Activated CD4-positive, alpha-beta T cell treated with anti-CD3 and anti-CD28 coated beads, Interleukin-2, amount 50 U/mL, for 48 hours (primary cell): ENCODE data around the gene C15orf62.

ENCODE experiments used
- DNase-seq, 2 experiments: peaks; one replicate each; pipeline ENCODE4 v3.0.0-alpha.2; 2020

C15orf62 gene

DNA sequence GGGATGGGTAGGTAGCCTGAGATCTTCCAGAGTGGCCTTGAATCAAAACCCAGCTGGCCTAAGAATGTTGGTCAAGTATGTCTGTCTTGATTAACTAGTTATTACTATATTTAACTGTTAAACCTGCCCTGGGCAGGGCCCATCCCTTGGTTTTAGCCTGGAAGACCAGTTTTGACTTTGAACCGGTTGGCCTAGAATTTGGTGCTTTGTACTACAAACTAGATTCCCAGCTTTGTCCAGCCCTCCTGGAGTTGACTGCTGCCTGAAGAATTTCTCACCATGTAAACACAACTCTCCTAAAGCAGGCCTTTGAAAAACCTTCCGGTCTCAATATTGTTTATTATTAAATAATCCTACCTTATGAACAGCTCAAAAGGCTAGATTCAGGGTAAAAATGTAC, 16.0 kb downstream of the C15orf62 start:
- no peak for DNase-seq

- peak; percentile 67 to 78 for DNase-seq
Observed at GRCh38 chr15:40787344-40787841, 17.6 kb downstream of the C15orf62 start.

- no peak for DNase-seq
Observed at GRCh38 chr15:40787991-40788390, 18.2 kb downstream of the C15orf62 start.

DNA sequence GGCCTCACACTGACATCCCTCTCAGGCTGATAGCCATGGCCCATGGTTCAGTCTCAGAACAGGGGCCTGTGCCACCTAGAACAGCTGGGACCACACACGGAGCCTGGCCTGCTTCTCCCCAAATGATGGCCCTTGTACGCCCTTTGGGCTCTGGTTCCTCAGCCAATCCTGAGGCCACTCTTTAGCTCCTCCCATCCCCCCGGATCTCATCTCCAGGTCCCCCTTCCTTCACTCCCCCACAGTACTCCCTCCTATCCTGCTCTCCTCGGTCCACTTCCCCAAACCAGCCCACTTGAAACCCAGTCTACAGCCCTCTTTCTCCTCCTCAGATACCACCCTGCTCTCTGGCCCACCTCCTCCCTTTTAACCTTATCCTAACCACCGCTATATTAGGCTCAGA, 19.3 kb downstream of the C15orf62 start:
- DNase-seq = no peak

- DNase-seq = no peak
Observed at GRCh38 chr15:40789999-40790398, 20.2 kb downstream of the C15orf62 start.

DNA sequence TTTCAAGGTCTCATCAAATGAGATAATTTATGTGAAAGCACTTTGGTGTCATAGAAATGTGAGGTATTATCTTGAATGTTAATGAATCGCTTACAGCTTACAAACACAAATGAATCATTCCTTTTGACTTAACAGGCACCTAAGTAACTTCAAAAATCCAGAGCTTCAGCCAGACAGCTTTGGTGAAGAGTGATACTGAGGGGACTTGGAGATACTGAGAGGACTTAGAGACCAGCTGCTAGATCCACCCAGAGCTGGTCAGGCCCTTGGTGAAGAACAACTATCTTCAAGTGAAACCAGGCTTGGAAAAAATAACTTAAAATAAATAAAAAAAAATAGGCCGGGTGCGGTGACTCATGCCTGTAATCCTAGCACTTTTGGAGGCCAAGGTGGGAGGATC, 20.9 kb downstream of the C15orf62 start:
- DNase-seq = no peak

- no peak for DNase-seq
Observed at GRCh38 chr15:40792394-40792793, 22.6 kb downstream of the C15orf62 start.

- DNase-seq = peak; percentile 60 to 70
Observed at GRCh38 chr15:40793216-40793989, 23.6 kb downstream of the C15orf62 start.

- no peak for DNase-seq
Observed at GRCh38 chr15:40796041-40796440, 26.3 kb downstream of the C15orf62 start.

- no peak for DNase-seq
Observed at GRCh38 chr15:40796512-40796911, 26.7 kb downstream of the C15orf62 start.

DNA sequence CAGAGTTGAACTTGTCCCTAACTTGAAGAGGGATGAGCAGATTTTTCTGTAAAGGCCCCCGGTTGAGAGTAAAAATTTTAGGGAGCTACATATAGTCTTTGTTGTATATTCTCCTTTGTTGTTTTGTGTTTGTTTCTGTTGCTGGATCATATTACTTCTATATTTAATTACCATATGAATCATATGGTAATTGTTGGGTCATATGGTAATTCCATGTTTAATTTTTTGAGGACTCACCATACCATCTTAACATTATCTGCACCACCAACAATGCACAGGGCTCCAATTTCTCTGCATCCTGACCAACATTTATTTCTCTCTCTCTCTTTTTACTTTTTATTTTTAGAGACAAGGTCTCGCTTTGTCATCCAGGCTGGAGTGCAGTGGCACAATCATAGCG, 29.7 kb downstream of the C15orf62 start:
- DNase-seq = no peak

GRCh38 chr15:40803076-40803475, 33.3 kb downstream of the C15orf62 start:
- no peak for DNase-seq

GRCh38 chr15:40803688-40804087, 33.9 kb downstream of the C15orf62 start:
- no peak for DNase-seq

GRCh38 chr15:40806672-40807027, 36.9 kb downstream of the C15orf62 start:
- DNase-seq = no peak

- peak; percentile 96 to 97 for DNase-seq
Observed at GRCh38 chr15:40807028-40807887, 37.5 kb downstream of the C15orf62 start, which contains the start of the genes DNAJC17 and ZFYVE19. DNAJC17 (minus strand) TSS chr15:40807473; CDS start chr15:40807446, 27 bp downstream. ZFYVE19 (plus strand) TSS chr15:40807089; CDS start chr15:40807590, 501 bp downstream.

GRCh38 chr15:40807888-40808461, 38.2 kb downstream of the C15orf62 start:
- no peak for DNase-seq

DNA sequence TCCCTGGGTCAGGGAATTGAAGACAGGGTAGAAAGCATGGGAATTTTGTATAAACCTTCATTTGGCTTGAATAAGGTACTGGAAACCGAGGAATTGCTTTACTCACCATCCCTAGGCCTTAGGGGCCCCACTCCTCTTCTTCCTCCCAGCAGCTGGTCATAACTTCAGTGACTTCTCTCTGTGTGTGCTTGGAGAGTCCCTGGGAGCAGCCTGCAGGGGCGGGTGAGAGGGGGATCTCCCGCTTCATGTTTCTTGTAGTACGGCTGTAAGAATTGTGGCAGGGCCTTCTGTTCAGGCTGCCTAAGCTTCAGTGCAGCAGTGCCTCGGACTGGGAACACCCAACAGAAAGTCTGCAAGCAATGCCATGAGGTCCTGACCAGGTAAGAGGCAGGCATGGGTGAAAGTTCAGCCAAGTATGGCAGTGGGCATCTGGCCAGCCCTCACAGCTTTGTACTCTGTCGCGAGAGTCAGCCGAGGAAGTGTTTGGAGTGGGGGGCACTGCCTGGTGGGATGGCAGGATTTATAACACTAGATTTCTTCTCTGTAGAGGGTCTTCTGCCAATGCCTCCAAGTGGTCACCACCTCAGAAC, 39.2 kb downstream of the C15orf62 start:
- DNase-seq = no peak

DNA sequence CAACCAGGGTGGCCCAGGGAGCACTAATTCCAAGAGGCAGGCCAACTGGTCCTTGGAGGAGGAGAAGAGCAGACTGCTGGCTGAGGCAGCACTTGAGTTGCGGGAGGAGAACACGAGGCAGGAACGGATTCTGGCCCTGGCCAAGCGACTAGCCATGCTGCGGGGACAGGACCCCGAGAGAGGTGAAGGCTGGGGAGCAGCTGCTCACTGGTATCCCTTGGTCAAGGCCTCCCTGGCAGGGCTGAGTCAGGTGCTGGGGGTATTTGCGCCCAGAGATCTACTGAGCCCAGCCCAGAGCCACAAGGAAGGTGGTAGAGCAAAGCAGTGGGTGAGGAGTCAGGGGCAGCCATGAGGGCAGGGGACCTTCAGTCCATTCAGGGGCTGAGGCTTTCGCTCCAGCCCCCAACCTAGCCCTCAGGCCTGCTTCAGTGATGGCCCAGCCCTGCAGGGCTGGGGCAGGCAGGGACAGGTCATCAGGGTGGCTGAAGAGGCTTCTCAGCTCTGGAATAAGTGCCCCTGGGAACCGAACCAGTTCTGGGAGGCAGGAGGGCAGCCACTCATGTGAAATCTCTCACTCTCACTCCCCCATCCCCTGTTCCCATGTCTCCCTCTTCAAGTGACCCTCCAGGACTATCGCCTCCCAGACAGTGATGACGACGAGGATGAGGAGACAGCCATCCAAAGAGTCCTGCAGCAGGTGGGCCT, 43.1 kb downstream of the C15orf62 start:
- no peak for DNase-seq

DNA sequence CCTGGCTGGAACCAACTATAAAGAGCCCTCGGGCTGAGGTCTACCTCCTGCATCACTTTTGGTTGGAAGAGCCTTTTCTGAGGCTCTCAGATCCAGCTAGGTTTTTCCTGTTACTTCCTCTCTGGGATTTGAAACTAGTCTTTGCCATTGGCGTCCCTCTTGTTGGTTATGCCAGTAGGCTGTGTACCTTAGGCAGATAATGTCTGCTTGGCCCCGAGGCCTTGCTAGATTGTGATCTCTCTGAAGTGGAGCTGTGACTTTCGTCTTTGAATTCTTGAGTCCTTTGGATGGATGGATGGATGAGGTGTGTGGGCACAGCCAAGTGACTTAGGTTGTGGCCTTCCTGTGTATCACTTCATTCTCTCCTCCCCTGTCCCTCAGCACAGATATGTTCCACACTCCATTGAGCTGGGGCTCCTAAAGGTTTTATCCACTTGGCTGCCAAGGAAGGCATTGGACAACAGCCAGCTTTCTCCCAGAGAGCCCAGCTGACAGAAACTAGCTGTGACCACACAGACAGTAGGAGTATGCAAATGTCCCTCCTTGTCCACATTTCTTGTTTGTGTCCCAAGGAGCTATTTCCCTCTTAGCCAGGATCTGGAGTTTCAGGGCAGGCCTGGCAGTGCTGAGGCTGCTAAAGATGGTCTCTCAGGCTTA, 45.4 kb downstream of the C15orf62 start:
- DNase-seq = no peak

DNA sequence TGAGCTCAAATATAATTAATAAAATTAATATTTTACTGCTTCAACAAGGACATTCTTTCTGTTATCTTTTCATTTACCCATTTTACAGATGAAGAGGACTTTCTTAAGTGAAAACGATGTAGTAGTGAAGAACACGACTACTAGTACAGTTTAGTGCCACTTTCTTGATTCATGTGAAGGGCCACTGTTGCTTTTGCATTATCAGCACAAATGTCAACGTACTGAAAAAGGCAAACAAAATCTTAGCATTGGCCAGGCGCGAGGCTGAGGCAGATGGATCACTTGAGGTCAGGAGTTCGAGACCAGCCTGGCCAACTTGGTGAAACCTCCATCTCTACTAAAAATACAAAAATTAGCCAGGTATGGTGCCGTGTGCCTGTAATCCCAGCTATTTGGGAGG, 49.3 kb downstream of the C15orf62 start:
- no peak for DNase-seq

DNA sequence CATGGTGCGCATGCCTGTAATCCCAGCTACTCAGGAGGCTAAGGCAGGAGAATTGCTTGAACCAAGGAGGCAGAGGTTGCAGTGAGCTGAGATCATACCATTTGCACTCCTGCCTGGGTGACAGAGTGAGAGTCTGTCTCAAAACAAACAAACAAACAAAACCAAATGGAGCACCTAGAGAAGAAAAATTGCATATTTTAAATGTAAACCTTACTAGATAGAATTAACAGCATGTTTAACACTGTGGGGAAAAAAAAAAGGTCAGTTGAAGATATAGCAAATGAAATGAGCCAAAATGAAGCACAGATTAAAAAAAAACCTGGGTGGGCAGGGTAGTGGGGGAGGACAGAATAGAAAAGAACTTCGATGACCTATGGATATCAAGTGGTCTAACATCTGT, 51.4 kb downstream of the C15orf62 start:
- DNase-seq = no peak
